PFSK-1 (cell line): ENCODE results near the gene TERT.

Experiments used
- FOXP2 ChIP-seq: optimal IDR thresholded peaks from 2 replicates; pipeline ENCODE3; 2011; ENCODE audit warnings: borderline replicate concordance, control low read depth, inconsistent platforms; ENCODE audit not compliant: insufficient read depth; ENCODE audit errors: extremely low read length, extremely low read depth
- POLR2AphosphoS5 ChIP-seq: IDR thresholded peaks from 2 replicates; pipeline ENCODE4 v1.6.1; 2012; ENCODE audit warnings: low read depth, mild to moderate bottlenecking, control low read depth, low read length, moderate library complexity
- SIN3A ChIP-seq: IDR thresholded peaks from 2 replicates; pipeline ENCODE4 v1.6.1; 2012; ENCODE audit warnings: mild to moderate bottlenecking, low read length, moderate library complexity, borderline replicate concordance; ENCODE audit not compliant: insufficient read depth
- TAF1 ChIP-seq: IDR thresholded peaks from 2 replicates; pipeline ENCODE4 v1.6.1; 2012; ENCODE audit warnings: low read length, control low read depth, borderline replicate concordance; ENCODE audit not compliant: insufficient read depth
- TF ChIP-seq, protein P1 (sequence below), 2 experiments: IDR thresholded peaks; 2 replicates each; pipeline versions ENCODE4 v1.6.1 to v1.8.0; 2011 to 2012; ENCODE audit warnings: low read depth in 2 of 2, low read length in 2 of 2, control low read depth in 1 of 2, inconsistent platforms in 1 of 2, mild to moderate bottlenecking in 1 of 2, moderate library complexity in 1 of 2; ENCODE audit not compliant: insufficient read depth in 1 of 2

DNA sequence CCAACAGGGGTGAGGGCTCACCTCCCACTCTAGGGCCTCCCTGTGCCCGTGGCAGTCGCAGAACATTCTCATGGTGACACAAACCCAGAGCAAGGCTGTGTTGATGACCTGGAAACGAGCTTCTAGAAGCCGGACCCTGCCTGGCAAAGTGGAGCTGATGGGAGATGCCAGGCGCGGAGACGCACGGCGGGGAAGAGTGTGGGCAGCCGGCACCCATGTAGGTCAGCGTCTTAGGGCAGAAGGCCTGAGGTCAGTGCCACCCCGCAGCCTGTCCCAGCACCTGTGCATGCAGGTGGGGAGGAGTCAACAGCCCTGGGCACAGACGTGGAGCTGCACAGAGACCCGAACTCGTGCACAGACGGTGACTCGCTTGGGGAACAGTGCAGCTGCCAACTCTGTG, 64.3 kb downstream of the TERT start:
- no peak for TF ChIP-seq TAF1
- TF ChIP-seq POLR2AphosphoS5, result no peak
- TF ChIP-seq, protein P1, sequence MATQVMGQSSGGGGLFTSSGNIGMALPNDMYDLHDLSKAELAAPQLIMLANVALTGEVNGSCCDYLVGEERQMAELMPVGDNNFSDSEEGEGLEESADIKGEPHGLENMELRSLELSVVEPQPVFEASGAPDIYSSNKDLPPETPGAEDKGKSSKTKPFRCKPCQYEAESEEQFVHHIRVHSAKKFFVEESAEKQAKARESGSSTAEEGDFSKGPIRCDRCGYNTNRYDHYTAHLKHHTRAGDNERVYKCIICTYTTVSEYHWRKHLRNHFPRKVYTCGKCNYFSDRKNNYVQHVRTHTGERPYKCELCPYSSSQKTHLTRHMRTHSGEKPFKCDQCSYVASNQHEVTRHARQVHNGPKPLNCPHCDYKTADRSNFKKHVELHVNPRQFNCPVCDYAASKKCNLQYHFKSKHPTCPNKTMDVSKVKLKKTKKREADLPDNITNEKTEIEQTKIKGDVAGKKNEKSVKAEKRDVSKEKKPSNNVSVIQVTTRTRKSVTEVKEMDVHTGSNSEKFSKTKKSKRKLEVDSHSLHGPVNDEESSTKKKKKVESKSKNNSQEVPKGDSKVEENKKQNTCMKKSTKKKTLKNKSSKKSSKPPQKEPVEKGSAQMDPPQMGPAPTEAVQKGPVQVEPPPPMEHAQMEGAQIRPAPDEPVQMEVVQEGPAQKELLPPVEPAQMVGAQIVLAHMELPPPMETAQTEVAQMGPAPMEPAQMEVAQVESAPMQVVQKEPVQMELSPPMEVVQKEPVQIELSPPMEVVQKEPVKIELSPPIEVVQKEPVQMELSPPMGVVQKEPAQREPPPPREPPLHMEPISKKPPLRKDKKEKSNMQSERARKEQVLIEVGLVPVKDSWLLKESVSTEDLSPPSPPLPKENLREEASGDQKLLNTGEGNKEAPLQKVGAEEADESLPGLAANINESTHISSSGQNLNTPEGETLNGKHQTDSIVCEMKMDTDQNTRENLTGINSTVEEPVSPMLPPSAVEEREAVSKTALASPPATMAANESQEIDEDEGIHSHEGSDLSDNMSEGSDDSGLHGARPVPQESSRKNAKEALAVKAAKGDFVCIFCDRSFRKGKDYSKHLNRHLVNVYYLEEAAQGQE (IDR thresholded peaks at IDR 0.05; ENCODE audit: insufficient read depth in 1 of 2, low read depth in 2 of 2, low read length in 2 of 2), result no peak
- TF ChIP-seq SIN3A, result no peak
- TF ChIP-seq FOXP2, result no peak
